SU-DHL-6 (cell line): ENCODE data around the gene TNIK.

Source experiments
- H2AFZ ChIP-seq: fragments of 200-600 bp; sonication (generic); 2 replicates; pipeline ENCODE4 v1.6.1; 2014; ENCODE audit warnings: low read depth, mild to moderate bottlenecking, moderate library complexity, mixed read lengths, antibody characterized with exemption, low read length; ENCODE audit not compliant: severe bottlenecking
- H3F3A ChIP-seq: fragments of 200-600 bp; shearing (Covaris generic); 2 replicates; pipeline ENCODE4 v1.6.0; 2016; ENCODE audit warnings: antibody characterized with exemption, mild to moderate bottlenecking; ENCODE audit not compliant: insufficient read depth
- H3K27ac ChIP-seq: fragments of 200-600 bp; sonication (generic); 2 replicates; pipeline ENCODE4 v1.5.1; 2016; ENCODE audit warnings: low read depth, mild to moderate bottlenecking, low read length, moderate library complexity, mixed read lengths
- H3K27me3 ChIP-seq: fragments of 200-600 bp; sonication (generic), shearing (Covaris generic); 2 replicates; pipeline ENCODE4 v1.6.0; 2014; ENCODE audit warnings: mild to moderate bottlenecking, low read length
- H3K36me3 ChIP-seq: fragments of 200-600 bp; sonication (generic); 2 replicates; pipeline ENCODE4 v1.6.1; 2014; ENCODE audit warnings: mild to moderate bottlenecking, low read length, mixed read lengths
- H3K4me2 ChIP-seq: fragments of 300-600, 200-600 bp; shearing (Covaris generic), sonication (generic); 2 replicates; pipeline ENCODE4 v1.6.0; 2014; ENCODE audit warnings: low read length, low read depth, mild to moderate bottlenecking; ENCODE audit not compliant: poor library complexity, severe bottlenecking
- H3K4me3 ChIP-seq: fragments of 200-600 bp; sonication (generic); 2 replicates; pipeline ENCODE4 v1.5.1; 2014; ENCODE audit warnings: antibody characterized with exemption, low read length, mild to moderate bottlenecking, mixed read lengths; ENCODE audit not compliant: insufficient read depth, poor library complexity, severe bottlenecking
- H3K79me2 ChIP-seq: fragments of 200-600 bp; sonication (generic); 2 replicates; pipeline ENCODE4 v1.6.1; 2014; ENCODE audit warnings: mild to moderate bottlenecking, low read length, moderate library complexity; ENCODE audit not compliant: insufficient read depth
- H3K9ac ChIP-seq: fragments of 200-600 bp; sonication (generic); 2 replicates; pipeline ENCODE4 v1.7.0; 2014; ENCODE audit warnings: mild to moderate bottlenecking, low read length
- H3K9me2 ChIP-seq: fragments of 200-600 bp; sonication (generic); replicated peaks from 2 replicates; pipeline ENCODE4 v1.6.1; 2014; ENCODE audit warnings: low read length; ENCODE audit not compliant: insufficient read depth
- H3K9me3 ChIP-seq: fragments of 200-600 bp; sonication (generic); 2 replicates; pipeline ENCODE4 v1.6.1; 2014; ENCODE audit warnings: low read length, mixed read lengths; ENCODE audit not compliant: insufficient read depth
- H4K20me1 ChIP-seq: fragments of 200-600 bp; sonication (generic); 2 replicates; pipeline ENCODE4 v1.6.1; 2014; ENCODE audit warnings: low read depth, mild to moderate bottlenecking, antibody characterized with exemption, low read length, moderate library complexity, mixed read lengths
- EZH2phosphoT487 ChIP-seq: fragments of 200-600 bp; sonication (generic), shearing (Covaris generic); conservative IDR thresholded peaks from 2 replicates; pipeline ENCODE4 v1.6.1; 2018; ENCODE audit warnings: mild to moderate bottlenecking, antibody characterized with exemption, low read length, moderate library complexity, mixed read lengths
- TF ChIP-seq, protein P1 (sequence below): fragments of 200-600 bp; sonication (generic); IDR thresholded peaks from one replicate; pipeline ENCODE4 v1.5.1; 2017; ENCODE audit warnings: antibody characterized with exemption, mild to moderate bottlenecking, low read length, moderate library complexity; ENCODE audit not compliant: insufficient read depth, poor library complexity, severe bottlenecking

The TNIK gene

GRCh38 chr3:171336406-171336805 is 123.8 kb downstream of the TNIK start:
- no peaks in the 10 kb centered on the region for H4K20me1 ChIP-seq
- no peaks in the 10 kb centered on the region for H3K9me3 ChIP-seq
- no peaks in the 10 kb centered on the region for H3F3A ChIP-seq
- H3K9ac ChIP-seq = no peak overlapping the region
- H3K4me2 ChIP-seq = no peak overlapping the region
- no peaks in the 10 kb centered on the region for H3K27me3 ChIP-seq
- H3K36me3 ChIP-seq = no peaks in the 10 kb centered on the region
- no peak overlapping the region for H3K27ac ChIP-seq
- no peak for TF ChIP-seq EZH2phosphoT487
- TF ChIP-seq, protein P1, sequence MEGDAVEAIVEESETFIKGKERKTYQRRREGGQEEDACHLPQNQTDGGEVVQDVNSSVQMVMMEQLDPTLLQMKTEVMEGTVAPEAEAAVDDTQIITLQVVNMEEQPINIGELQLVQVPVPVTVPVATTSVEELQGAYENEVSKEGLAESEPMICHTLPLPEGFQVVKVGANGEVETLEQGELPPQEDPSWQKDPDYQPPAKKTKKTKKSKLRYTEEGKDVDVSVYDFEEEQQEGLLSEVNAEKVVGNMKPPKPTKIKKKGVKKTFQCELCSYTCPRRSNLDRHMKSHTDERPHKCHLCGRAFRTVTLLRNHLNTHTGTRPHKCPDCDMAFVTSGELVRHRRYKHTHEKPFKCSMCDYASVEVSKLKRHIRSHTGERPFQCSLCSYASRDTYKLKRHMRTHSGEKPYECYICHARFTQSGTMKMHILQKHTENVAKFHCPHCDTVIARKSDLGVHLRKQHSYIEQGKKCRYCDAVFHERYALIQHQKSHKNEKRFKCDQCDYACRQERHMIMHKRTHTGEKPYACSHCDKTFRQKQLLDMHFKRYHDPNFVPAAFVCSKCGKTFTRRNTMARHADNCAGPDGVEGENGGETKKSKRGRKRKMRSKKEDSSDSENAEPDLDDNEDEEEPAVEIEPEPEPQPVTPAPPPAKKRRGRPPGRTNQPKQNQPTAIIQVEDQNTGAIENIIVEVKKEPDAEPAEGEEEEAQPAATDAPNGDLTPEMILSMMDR = no peak
- no peaks in the 10 kb centered on the region for H3K9me2 ChIP-seq
- H3K4me3 ChIP-seq = no peak overlapping the region
- no peaks in the 10 kb centered on the region for H3K79me2 ChIP-seq
- H2AFZ ChIP-seq = no peak overlapping the region

- no peaks in the 10 kb centered on the region for H3K79me2 ChIP-seq
- TF ChIP-seq, protein P1 = no peak
- no peak for TF ChIP-seq EZH2phosphoT487
- no peak overlapping the region for H2AFZ ChIP-seq
- H3K9me2 ChIP-seq = no peaks in the 10 kb centered on the region
- H3K4me2 ChIP-seq = no peak overlapping the region
- no peaks in the 10 kb centered on the region for H3K36me3 ChIP-seq
- no peaks in the 10 kb centered on the region for H3K27me3 ChIP-seq
- no peaks in the 10 kb centered on the region for H3K9me3 ChIP-seq
- no peaks in the 10 kb centered on the region for H3F3A ChIP-seq
- H4K20me1 ChIP-seq = no peaks in the 10 kb centered on the region
- no peak overlapping the region for H3K9ac ChIP-seq
- no peak overlapping the region for H3K4me3 ChIP-seq
- H3K27ac ChIP-seq = no peak overlapping the region
Measured at GRCh38 chr3:171335559-171335958, 124.6 kb downstream of the TNIK start.

GRCh38 chr3:171334465-171334811 is 125.8 kb downstream of the TNIK start:
- no peak overlapping the region for H3K27ac ChIP-seq
- H3K4me2 ChIP-seq = no peak overlapping the region
- no peak overlapping the region for H3K4me3 ChIP-seq
- H3F3A ChIP-seq = no peaks in the 10 kb centered on the region
- no peaks in the 10 kb centered on the region for H3K9me3 ChIP-seq
- no peaks in the 10 kb centered on the region for H3K9me2 ChIP-seq
- H2AFZ ChIP-seq = no peak overlapping the region
- H4K20me1 ChIP-seq = no peaks in the 10 kb centered on the region
- TF ChIP-seq, protein P1 = no peak
- no peak for TF ChIP-seq EZH2phosphoT487
- no peaks in the 10 kb centered on the region for H3K79me2 ChIP-seq
- no peaks in the 10 kb centered on the region for H3K36me3 ChIP-seq
- no peaks in the 10 kb centered on the region for H3K27me3 ChIP-seq
- no peak overlapping the region for H3K9ac ChIP-seq
